GM12878 (cell line): ENCODE data around the gene SBNO2. TPM values are rescaled to one million over a fixed set of nuclear protein-coding genes. Genes with fewer than 3 reads are reported as not detected.

Experiments used
- ATAC-seq: fragments of 200-7000 bp; cut with Tn5 transposase; 3 replicates; pipeline ENCODE4 v1.9.1; 2020; ENCODE audit warnings: mild to moderate bottlenecking, moderate library complexity
- BruUV-seq: library from RNA; stranded (reverse); fragments of 400-500 nt; replicated peaks from 2 replicates; lab custom pipeline; 2021; lab: Mats Ljungman, UMichigan
- CTCF ChIA-PET: fragments of 300-600 bp; sonication (Branson Sonifier 250); formaldehyde crosslinking; extraction: SDS; loops from one replicate; lab custom pipeline; 2021; ENCODE audit warnings: inconsistent platforms; lab: Yijun Ruan, JAX
- POLR2A ChIA-PET: fragments of 350-600 bp; formaldehyde crosslinking; extraction: SDS; loops from one replicate; lab custom pipeline; 2021; ENCODE audit warnings: inconsistent platforms; lab: Charles Lee
- RAD21 ChIA-PET: fragments of 300-600 bp; sonication (Branson Sonifier 250); formaldehyde crosslinking; loops from one replicate; lab custom pipeline; 2023; ENCODE audit warnings: antibody characterized with exemption; ENCODE audit not compliant: unreplicated experiment; lab: Charles Lee
- SMC1A ChIA-PET: fragments of 300-600 bp; sonication (Branson Sonifier 250); formaldehyde crosslinking; loops from one replicate; lab custom pipeline; 2023; ENCODE audit not compliant: unreplicated experiment, uncharacterized antibody; lab: Charles Lee
- DNase-seq: peaks from one replicate; pipeline ENCODE4 v3.0.0-alpha.2; 2011; ENCODE audit warnings: low read depth, low spot score
- FAIRE-seq: peaks from 3 replicates; lab custom pipeline; 2011; peaks lifted over from hg19 to GRCh38; lab: Jason Lieb, UNC
- H2AFZ ChIP-seq: 2 replicates; pipeline ENCODE4 v1.6.0; 2011; ENCODE audit warnings: low read depth, low read length, control low read depth; ENCODE audit not compliant: control insufficient read depth
- H3K27ac ChIP-seq: 2 replicates; pipeline ENCODE4 v1.5.1; 2011; ENCODE audit warnings: control low read depth; ENCODE audit not compliant: control insufficient read depth, insufficient read depth
- H3K27me3 ChIP-seq, 2 experiments: replicated peaks in 1 of 2; 2 replicates each; pipeline versions ENCODE4 v1.6.0 to v1.6.1; 2011; ENCODE audit warnings: low read length in 1 of 2; ENCODE audit not compliant: control insufficient read depth in 2 of 2, insufficient read depth in 2 of 2
- H3K36me3 ChIP-seq, 2 experiments: 2 replicates each; pipeline ENCODE4 v1.5.1; 2011; ENCODE audit warnings: low read length in 1 of 2; ENCODE audit not compliant: control insufficient read depth in 2 of 2, insufficient read depth in 2 of 2
- H3K4me1 ChIP-seq: 2 replicates; pipeline ENCODE4 v1.6.1; 2011; ENCODE audit warnings: mild to moderate bottlenecking, low read length, moderate library complexity, mixed read lengths; ENCODE audit not compliant: control insufficient read depth, insufficient read depth
- H3K4me2 ChIP-seq: 2 replicates; pipeline ENCODE4 v1.6.0; 2011; ENCODE audit warnings: control low read depth; ENCODE audit not compliant: control insufficient read depth, insufficient read depth
- H3K4me3 ChIP-seq: fragments of 200-600 bp; sonication (generic); 2 replicates; pipeline ENCODE4 v1.5.1; 2016
- H3K79me2 ChIP-seq: 2 replicates; pipeline ENCODE4 v1.6.0; 2011; ENCODE audit warnings: low read length; ENCODE audit not compliant: control insufficient read depth, insufficient read depth
- H3K9ac ChIP-seq: 2 replicates; pipeline ENCODE4 v1.8.0; 2011; ENCODE audit warnings: low read length, control low read depth, mixed read lengths; ENCODE audit not compliant: control insufficient read depth, insufficient read depth
- H3K9me3 ChIP-seq: replicated peaks from 3 replicates; pipeline ENCODE4 v1.5.1; 2011; ENCODE audit warnings: mild to moderate bottlenecking, low read length; ENCODE audit not compliant: control insufficient read depth, insufficient read depth
- H4K20me1 ChIP-seq: 2 replicates; pipeline ENCODE4 v1.6.0; 2011; ENCODE audit not compliant: control insufficient read depth, insufficient read depth
- MEF2A ChIP-seq: IDR thresholded peaks from 2 replicates; pipeline ENCODE4 v1.6.1; 2011; ENCODE audit warnings: low read depth, mild to moderate bottlenecking, low read length, moderate library complexity; ENCODE audit not compliant: insufficient read depth
- SP1 ChIP-seq: IDR thresholded peaks from one replicate; pipeline ENCODE4 v1.6.1; 2011; ENCODE audit warnings: low read depth, low read length
- SPI1 ChIP-seq: IDR thresholded peaks from 2 replicates; pipeline ENCODE4 v1.6.1; 2011; ENCODE audit warnings: low read depth, mild to moderate bottlenecking, low read length, moderate library complexity, borderline replicate concordance; ENCODE audit not compliant: insufficient read depth
- TCF12 ChIP-seq: IDR thresholded peaks from 2 replicates; pipeline ENCODE4 v1.6.1; 2011; ENCODE audit warnings: low read depth, mild to moderate bottlenecking, low read length
- ZNF24 ChIP-seq: fragments of 450-650 bp; IDR thresholded peaks from 2 replicates; pipeline ENCODE4 v1.6.1; 2017; ENCODE audit warnings: antibody characterized with exemption, mild to moderate bottlenecking
- WGBS: methylation state at CpG from one replicate; pipeline ENCODE4 v1.1.6; 2016; ENCODE audit warnings: low lambda C conversion rate; ENCODE audit not compliant: insufficient replicate concordance, insufficient coverage; ENCODE audit errors: missing lambda C conversion rate; 5-methylcytosine and 5-hydroxymethylcytosine counted together
- in situ Hi-C: fragments of 300-500 bp; cut with MboI; formaldehyde crosslinking; loops from 9 replicates; pipeline ENCODE4 v1.14.3; 2018; ENCODE audit warnings: mixed read lengths
- intact Hi-C: fragments of 100-400 bp; cut with micrococcal nuclease; formaldehyde crosslinking; loops from one replicate; pipeline ENCODE4 v1.14.2; 2022; ENCODE audit not compliant: unreplicated experiment
- polyA plus RNA-seq, 11 experiments: library from polyadenylated mRNA; depleted of rRNA in 4 of 11; unstranded in 6 of 11; stranded (reverse) in 5 of 11; fragments of >200 nt; fragmentation: Nextera tagmentation in 4 of 11; fragmentation: Illumina TruSeq in 1 of 11; extraction: Ambion mirVana in 4 of 11; extraction: Trizol in 1 of 11; gene quantifications; 1 replicate in 1 of 11; 2 replicates in 10 of 11; pipeline versions ENCODE4 v1.2.1 to v1.2.3, GENCODE V29; 2011 to 2016; ENCODE audit warnings: inconsistent platforms in 2 of 11, missing spikeins in 2 of 11, low read depth in 1 of 11
- total RNA-seq, 4 experiments: library from RNA; depleted of rRNA in 3 of 4; stranded (reverse); fragments of >200 nt in 3 of 4; fragmentation: Illumina TruSeq in 1 of 4; extraction: Trizol in 1 of 4; gene quantifications; 2 replicates each; pipeline versions ENCODE4 v1.2.1 to v1.2.3, GENCODE V29; 2013 to 2021
- TF ChIP-seq, protein P1 (sequence below): fragments of 450-650 bp; IDR thresholded peaks from 2 replicates; pipeline ENCODE4 v1.6.1; 2016; ENCODE audit warnings: mild to moderate bottlenecking, moderate library complexity, borderline replicate concordance
- TF ChIP-seq, protein P2 (sequence below): fragments of 450-650 bp; IDR thresholded peaks from 2 replicates; pipeline ENCODE4 v1.6.1; 2018; ENCODE audit warnings: mild to moderate bottlenecking, low read depth, moderate library complexity; ENCODE audit not compliant: partially characterized antibody
- TF ChIP-seq, protein P3 (sequence below): fragments of 150-350 bp; IDR thresholded peaks from 2 replicates; pipeline ENCODE4 v1.6.1; 2016; ENCODE audit warnings: low read depth, low read length
- TF ChIP-seq, protein P4 (sequence below): IDR thresholded peaks from 2 replicates; pipeline ENCODE4 v1.6.1; 2011; ENCODE audit warnings: borderline replicate concordance, low read depth, mild to moderate bottlenecking, moderate library complexity, mixed read lengths, low read length; ENCODE audit not compliant: insufficient read depth; ENCODE audit errors: extremely low read length

The SBNO2 gene
- total and polyA plus RNA-seq, 10 of the 15 experiments (the other 5 are each of a cell fraction or from before 2014, with no cell fraction given), result 0.08 to 44.6 (median 5.4) TPM

DNA sequence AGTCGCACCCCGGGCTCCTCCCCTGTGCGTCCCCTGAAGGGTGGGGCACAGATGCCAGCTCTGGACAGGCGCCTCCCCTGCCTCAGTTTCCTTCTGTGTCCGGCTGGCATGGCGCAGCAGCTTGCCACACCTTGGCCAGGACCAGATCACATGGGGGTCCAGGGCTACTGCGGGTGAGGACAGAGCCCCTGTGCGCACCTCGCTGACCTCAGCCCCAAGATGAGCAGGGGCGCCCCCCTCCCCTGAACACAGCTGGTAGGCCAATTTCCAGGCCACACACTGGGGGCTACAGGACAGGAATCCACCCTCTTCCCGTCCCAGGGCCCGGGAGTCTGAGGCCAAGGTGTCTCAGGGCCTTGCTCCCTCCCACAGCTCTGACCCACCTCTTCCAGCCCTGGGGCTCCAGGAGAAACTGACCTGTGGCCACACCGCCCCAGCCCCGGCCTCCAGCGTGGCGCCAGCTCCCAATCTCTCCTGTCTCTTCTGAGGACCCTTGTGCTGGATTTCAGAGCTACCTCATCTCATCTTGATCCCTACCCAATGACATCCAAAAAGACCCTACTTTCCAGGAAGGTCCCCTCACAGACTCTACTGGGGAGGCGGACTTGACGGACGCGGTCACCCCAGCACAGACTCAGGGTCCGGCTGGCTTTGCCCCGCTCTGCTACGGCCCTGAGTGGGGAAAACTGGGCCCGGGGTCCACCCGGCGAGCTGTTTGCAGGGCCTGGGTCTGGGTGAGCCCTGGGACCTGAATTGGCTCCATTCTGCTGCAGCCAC is 28.2 kb downstream of the SBNO2 start (continued):
- no peak for TF ChIP-seq ZNF24

DNA sequence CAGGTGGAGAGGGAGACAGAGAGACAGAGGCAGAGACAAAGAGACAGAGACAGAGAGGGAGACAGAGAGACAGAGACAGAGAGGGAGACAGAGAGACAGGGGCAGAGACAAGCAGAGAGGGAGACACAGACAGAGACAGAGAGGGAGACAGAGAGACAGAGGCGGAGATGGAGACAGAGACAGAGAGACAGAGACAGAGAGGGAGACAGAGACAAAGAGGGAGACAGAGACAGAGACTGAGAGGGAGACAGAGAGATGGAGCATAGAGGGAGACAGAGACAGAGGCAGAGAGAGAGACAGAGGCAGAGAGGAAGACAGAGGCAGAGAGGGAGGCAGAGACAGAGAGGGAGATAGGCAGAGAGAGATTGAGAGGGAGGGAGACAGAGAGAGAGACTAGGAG is 29.3 kb downstream of the SBNO2 start:
- intact Hi-C loops (no loop called here), in situ Hi-C loops (no loop called here)
- Histone ChIP-seq H3K9ac (no peak overlapping the region), H3K27ac (no peak overlapping the region), H3K9me3 (no peaks in the 10 kb centered on the region; the same call in 2 of the 3 replicates), H2AFZ (no peak overlapping the region), H3K4me3 (no peak overlapping the region), H3K4me2 (no peak overlapping the region), H4K20me1 (no peaks in the 10 kb centered on the region), H3K36me3 (peaks cover 9 to 10% of the 10 kb centered on the region in 2 experiments), H3K4me1 (no peaks in the 10 kb centered on the region), H3K27me3 (no peaks in the 10 kb centered on the region), H3K79me2 (no peaks in the 10 kb centered on the region)
- no TSS peak for BruUV-seq
- WGBS, result 100% methylated on average over 1 of the region's 1 CpG
- ChIA-PET CTCF (no interaction called here), SMC1A (no interaction called here), RAD21 (no interaction called here), POLR2A (no interaction called here)
- no peak for DNase-seq
- ATAC-seq, result no peak
- no peak for FAIRE-seq
- no peak for TF ChIP-seq TCF12
- TF ChIP-seq SP1, result no peak
- TF ChIP-seq, protein P1, sequence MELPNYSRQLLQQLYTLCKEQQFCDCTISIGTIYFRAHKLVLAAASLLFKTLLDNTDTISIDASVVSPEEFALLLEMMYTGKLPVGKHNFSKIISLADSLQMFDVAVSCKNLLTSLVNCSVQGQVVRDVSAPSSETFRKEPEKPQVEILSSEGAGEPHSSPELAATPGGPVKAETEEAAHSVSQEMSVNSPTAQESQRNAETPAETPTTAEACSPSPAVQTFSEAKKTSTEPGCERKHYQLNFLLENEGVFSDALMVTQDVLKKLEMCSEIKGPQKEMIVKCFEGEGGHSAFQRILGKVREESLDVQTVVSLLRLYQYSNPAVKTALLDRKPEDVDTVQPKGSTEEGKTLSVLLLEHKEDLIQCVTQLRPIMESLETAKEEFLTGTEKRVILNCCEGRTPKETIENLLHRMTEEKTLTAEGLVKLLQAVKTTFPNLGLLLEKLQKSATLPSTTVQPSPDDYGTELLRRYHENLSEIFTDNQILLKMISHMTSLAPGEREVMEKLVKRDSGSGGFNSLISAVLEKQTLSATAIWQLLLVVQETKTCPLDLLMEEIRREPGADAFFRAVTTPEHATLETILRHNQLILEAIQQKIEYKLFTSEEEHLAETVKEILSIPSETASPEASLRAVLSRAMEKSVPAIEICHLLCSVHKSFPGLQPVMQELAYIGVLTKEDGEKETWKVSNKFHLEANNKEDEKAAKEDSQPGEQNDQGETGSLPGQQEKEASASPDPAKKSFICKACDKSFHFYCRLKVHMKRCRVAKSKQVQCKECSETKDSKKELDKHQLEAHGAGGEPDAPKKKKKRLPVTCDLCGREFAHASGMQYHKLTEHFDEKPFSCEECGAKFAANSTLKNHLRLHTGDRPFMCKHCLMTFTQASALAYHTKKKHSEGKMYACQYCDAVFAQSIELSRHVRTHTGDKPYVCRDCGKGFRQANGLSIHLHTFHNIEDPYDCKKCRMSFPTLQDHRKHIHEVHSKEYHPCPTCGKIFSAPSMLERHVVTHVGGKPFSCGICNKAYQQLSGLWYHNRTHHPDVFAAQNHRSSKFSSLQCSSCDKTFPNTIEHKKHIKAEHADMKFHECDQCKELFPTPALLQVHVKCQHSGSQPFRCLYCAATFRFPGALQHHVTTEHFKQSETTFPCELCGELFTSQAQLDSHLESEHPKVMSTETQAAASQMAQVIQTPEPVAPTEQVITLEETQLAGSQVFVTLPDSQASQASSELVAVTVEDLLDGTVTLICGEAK, result no peak
- no peak for TF ChIP-seq MEF2A
- TF ChIP-seq, protein P2, sequence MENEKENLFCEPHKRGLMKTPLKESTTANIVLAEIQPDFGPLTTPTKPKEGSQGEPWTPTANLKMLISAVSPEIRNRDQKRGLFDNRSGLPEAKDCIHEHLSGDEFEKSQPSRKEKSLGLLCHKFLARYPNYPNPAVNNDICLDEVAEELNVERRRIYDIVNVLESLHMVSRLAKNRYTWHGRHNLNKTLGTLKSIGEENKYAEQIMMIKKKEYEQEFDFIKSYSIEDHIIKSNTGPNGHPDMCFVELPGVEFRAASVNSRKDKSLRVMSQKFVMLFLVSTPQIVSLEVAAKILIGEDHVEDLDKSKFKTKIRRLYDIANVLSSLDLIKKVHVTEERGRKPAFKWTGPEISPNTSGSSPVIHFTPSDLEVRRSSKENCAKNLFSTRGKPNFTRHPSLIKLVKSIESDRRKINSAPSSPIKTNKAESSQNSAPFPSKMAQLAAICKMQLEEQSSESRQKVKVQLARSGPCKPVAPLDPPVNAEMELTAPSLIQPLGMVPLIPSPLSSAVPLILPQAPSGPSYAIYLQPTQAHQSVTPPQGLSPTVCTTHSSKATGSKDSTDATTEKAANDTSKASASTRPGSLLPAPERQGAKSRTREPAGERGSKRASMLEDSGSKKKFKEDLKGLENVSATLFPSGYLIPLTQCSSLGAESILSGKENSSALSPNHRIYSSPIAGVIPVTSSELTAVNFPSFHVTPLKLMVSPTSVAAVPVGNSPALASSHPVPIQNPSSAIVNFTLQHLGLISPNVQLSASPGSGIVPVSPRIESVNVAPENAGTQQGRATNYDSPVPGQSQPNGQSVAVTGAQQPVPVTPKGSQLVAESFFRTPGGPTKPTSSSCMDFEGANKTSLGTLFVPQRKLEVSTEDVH, result no peak
- TF ChIP-seq, protein P3, sequence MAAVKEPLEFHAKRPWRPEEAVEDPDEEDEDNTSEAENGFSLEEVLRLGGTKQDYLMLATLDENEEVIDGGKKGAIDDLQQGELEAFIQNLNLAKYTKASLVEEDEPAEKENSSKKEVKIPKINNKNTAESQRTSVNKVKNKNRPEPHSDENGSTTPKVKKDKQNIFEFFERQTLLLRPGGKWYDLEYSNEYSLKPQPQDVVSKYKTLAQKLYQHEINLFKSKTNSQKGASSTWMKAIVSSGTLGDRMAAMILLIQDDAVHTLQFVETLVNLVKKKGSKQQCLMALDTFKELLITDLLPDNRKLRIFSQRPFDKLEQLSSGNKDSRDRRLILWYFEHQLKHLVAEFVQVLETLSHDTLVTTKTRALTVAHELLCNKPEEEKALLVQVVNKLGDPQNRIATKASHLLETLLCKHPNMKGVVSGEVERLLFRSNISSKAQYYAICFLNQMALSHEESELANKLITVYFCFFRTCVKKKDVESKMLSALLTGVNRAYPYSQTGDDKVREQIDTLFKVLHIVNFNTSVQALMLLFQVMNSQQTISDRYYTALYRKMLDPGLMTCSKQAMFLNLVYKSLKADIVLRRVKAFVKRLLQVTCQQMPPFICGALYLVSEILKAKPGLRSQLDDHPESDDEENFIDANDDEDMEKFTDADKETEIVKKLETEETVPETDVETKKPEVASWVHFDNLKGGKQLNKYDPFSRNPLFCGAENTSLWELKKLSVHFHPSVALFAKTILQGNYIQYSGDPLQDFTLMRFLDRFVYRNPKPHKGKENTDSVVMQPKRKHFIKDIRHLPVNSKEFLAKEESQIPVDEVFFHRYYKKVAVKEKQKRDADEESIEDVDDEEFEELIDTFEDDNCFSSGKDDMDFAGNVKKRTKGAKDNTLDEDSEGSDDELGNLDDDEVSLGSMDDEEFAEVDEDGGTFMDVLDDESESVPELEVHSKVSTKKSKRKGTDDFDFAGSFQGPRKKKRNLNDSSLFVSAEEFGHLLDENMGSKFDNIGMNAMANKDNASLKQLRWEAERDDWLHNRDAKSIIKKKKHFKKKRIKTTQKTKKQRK, result no peak
- TF ChIP-seq, protein P4, sequence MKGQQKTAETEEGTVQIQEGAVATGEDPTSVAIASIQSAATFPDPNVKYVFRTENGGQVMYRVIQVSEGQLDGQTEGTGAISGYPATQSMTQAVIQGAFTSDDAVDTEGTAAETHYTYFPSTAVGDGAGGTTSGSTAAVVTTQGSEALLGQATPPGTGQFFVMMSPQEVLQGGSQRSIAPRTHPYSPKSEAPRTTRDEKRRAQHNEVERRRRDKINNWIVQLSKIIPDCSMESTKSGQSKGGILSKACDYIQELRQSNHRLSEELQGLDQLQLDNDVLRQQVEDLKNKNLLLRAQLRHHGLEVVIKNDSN, result no peak
- TF ChIP-seq SPI1, result no peak
